ENCODE measurements around the gene OR2J3. TPM values are rescaled to one million over a fixed set of nuclear protein-coding genes. Genes with fewer than 3 reads are reported as not detected.
"Not testable (repeated sequence)": the region's sequence is repeated elsewhere in the genome, so short reads cannot be mapped to it uniquely, and the experiment has no call there.

The OR2J3 gene
- total RNA-seq, 6 experiments from 2014 or later, result not detected

DNA sequence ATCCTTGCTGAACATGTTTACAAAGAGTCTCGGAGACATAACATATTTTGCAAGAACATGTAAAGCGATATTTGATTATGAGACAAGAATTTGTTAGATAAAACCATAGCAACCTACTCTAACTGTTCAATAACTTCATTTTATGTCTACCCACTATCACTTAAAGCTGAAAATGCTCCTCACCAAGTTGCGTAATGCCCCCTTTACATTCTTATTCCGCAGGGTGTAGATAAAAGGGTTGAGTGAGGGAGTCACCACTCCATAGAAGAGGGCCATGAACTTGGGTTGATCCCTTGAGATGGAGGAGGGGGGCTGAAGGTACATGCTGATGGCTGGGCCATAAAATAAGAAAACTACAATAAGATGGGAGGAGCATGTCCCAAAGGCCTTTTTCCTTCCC lies 29.9 kb downstream of the OR2J3 start:
- WGBS (ENCODE audit: insufficient coverage, low coverage, low lambda C conversion rate, missing lambda C conversion rate), result 62% methylated on average over 4 of the region's 4 CpGs
- DNase-seq (no peak), ATAC-seq (no peak)
- Histone ChIP-seq H3K36me3 (no peaks in the 10 kb centered on the region), H3K27me3 (no peaks in the 10 kb centered on the region), H3K9me3 (no peaks in the 10 kb centered on the region), H3K27ac (no peak overlapping the region), H3K4me1 (no peaks in the 10 kb centered on the region), H3K4me3 (no peak overlapping the region)
- intact Hi-C loops (cut with DNase I), result no loop called here
- no peak for TF ChIP-seq POLR2A (IDR thresholded peaks at IDR 0.05)
- TF ChIP-seq, protein P1, sequence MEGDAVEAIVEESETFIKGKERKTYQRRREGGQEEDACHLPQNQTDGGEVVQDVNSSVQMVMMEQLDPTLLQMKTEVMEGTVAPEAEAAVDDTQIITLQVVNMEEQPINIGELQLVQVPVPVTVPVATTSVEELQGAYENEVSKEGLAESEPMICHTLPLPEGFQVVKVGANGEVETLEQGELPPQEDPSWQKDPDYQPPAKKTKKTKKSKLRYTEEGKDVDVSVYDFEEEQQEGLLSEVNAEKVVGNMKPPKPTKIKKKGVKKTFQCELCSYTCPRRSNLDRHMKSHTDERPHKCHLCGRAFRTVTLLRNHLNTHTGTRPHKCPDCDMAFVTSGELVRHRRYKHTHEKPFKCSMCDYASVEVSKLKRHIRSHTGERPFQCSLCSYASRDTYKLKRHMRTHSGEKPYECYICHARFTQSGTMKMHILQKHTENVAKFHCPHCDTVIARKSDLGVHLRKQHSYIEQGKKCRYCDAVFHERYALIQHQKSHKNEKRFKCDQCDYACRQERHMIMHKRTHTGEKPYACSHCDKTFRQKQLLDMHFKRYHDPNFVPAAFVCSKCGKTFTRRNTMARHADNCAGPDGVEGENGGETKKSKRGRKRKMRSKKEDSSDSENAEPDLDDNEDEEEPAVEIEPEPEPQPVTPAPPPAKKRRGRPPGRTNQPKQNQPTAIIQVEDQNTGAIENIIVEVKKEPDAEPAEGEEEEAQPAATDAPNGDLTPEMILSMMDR (IDR thresholded peaks at IDR 0.05), result no peak

DNA sequence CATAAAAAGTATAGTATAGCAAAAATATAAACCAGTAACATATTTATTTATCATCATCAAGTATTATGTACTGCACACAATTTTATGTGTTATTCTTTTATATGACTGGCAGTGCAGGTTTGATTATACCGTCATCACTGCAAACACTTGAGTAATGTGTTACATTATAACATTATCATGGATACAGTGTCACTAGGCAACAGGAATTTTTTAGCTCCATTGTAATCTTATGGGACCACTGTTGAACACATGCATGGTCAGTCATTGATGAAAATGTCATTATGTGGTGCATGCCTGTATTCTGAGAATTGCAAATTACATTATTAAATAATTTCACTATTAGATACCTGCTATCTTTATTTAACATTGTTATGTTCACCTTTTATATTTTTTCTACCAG lies 33.7 kb downstream of the OR2J3 start:
- ATAC-seq, result no peak
- DNase-seq, result no peak
- no peak overlapping the region for H3K4me3 ChIP-seq
- 100% methylated on average over 1 of the region's 1 CpG for WGBS (ENCODE audit: insufficient coverage, low coverage, low lambda C conversion rate, missing lambda C conversion rate)
- H3K27ac ChIP-seq, result no peak overlapping the region
- no peak for TF ChIP-seq POLR2A (IDR thresholded peaks at IDR 0.05)
- TF ChIP-seq, protein P1 (IDR thresholded peaks at IDR 0.05), result no peak
- intact Hi-C loops (cut with DNase I), result no loop called here
- no peaks in the 10 kb centered on the region for H3K4me1 ChIP-seq
- no peaks in the 10 kb centered on the region for H3K27me3 ChIP-seq
- no peaks in the 10 kb centered on the region for H3K9me3 ChIP-seq
- no peaks in the 10 kb centered on the region for H3K36me3 ChIP-seq

DNA sequence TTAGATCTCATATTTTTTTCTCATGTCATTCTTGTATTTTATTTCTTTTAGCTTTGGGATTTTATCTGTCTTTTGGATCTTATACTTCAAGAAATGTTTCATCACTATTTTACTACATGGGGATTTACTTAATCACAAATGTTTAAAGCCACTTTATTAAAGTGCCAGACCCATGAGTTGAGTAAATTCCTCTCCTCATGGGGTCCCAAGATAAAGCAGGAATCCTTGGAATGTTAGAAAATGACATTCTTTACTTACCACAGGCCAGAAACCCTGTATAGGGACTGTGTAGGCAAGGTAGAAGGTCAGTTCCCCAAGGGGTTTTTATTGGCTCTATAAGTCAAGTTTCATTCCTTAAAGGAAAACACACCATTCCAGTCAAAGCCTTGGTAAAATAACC lies 34.5 kb downstream of the OR2J3 start:
- Histone ChIP-seq H3K4me3 (no peak overlapping the region), H3K9me3 (no peaks in the 10 kb centered on the region), H3K4me1 (no peaks in the 10 kb centered on the region), H3K27ac (no peak overlapping the region), H3K36me3 (no peaks in the 10 kb centered on the region), H3K27me3 (no peaks in the 10 kb centered on the region)
- intact Hi-C loops (cut with DNase I), result no loop called here
- no peak for DNase-seq
- no peak for ATAC-seq
- TF ChIP-seq, protein P1 (IDR thresholded peaks at IDR 0.05), result no peak
- TF ChIP-seq POLR2A (IDR thresholded peaks at IDR 0.05), result no peak

DNA sequence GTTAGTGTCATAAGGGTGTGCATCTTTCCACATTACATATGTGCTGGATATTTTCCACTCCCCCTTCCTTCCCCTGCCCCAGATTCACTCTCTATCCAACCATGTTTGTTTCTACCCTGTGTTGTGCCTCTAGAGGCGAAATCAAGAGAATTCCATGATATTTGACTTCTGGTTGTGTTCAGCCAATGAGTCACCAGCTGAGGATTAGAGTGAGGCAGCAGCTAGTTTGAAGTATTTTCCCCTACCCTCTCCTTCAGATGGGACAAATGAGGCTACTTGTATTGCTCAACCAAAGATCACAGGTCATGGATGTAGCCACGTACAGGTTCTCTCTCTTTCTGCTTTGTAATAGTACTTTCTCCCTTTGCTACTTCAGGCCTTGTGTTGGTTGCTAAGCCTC lies 38.3 kb downstream of the OR2J3 start:
- H3K4me3 ChIP-seq, result no peak overlapping the region
- no peak for TF ChIP-seq POLR2A (IDR thresholded peaks at IDR 0.05)
- TF ChIP-seq, protein P1 (IDR thresholded peaks at IDR 0.05), result no peak
- H3K27ac ChIP-seq, result no peak overlapping the region
- intact Hi-C loops (cut with DNase I), result no loop called here
- no peaks in the 10 kb centered on the region for H3K27me3 ChIP-seq
- H3K36me3 ChIP-seq, result no peaks in the 10 kb centered on the region
- WGBS (ENCODE audit: insufficient coverage, low coverage, low lambda C conversion rate, missing lambda C conversion rate), result 45% methylated on average over 2 of the region's 2 CpGs
- no peaks in the 10 kb centered on the region for H3K9me3 ChIP-seq
- DNase-seq (no peak), ATAC-seq (no peak)
- no peaks in the 10 kb centered on the region for H3K4me1 ChIP-seq

DNA sequence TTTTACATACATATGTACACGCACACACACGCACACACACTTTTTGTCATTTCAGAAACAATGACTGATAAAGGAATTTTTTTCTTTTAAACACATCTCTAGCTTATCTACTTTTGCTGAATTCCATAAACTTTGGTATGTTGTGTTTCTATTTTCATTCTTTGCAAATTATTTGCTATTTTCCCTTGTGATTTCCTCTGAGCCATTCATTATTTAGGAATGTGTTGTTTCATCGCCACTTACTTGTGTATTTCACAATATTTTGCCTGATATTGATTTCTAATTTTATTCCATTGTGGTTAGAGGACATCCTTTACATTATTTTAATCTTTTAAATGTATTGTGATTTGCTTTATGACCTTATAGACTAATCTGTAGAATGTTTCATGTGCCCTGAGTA lies 39.2 kb downstream of the OR2J3 start:
- H3K4me1 ChIP-seq, result no peaks in the 10 kb centered on the region
- ATAC-seq (no peak), DNase-seq (no peak)
- no peaks in the 10 kb centered on the region for H3K27me3 ChIP-seq
- no peak for TF ChIP-seq POLR2A (IDR thresholded peaks at IDR 0.05)
- TF ChIP-seq, protein P1 (IDR thresholded peaks at IDR 0.05), result no peak
- 78% methylated on average over 3 of the region's 3 CpGs for WGBS (ENCODE audit: insufficient coverage, low coverage, low lambda C conversion rate, missing lambda C conversion rate)
- H3K4me3 ChIP-seq, result no peak overlapping the region
- intact Hi-C loops (cut with DNase I), result no loop called here
- no peaks in the 10 kb centered on the region for H3K36me3 ChIP-seq
- no peak overlapping the region for H3K27ac ChIP-seq
- H3K9me3 ChIP-seq, result no peaks in the 10 kb centered on the region

DNA sequence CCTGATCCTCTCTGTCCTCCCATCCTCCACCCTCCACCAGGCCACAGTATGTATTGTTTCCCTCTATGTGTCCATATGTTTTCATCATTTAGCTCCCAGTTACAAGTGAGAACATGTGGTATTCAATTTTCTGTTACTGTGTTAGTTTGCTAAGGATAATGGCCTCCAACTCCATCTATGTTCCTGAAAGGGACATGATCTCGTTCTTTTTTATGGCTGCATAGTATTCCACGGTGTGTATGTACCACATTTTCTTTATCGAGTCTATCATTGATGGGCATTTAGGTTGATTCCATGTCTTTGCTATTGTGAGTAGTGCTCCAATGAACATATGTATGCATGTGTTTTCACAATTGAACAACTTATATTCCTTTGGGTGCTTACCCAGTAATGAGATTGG lies 41.6 kb downstream of the OR2J3 start:
- intact Hi-C loops (cut with DNase I); H3K27me3 ChIP-seq; ATAC-seq; H3K9me3 ChIP-seq; H3K27ac ChIP-seq; H3K4me1 ChIP-seq; H3K36me3 ChIP-seq; H3K4me3 ChIP-seq; DNase-seq: not testable (repeated sequence)
- WGBS (ENCODE audit: insufficient coverage, low coverage, low lambda C conversion rate, missing lambda C conversion rate), result 53% methylated on average over 3 of the region's 3 CpGs

All from right lobe of liver (tissue), 6 donors.